ENCODE measurements around the gene MRPL1.
"Not testable (repeated sequence)": the region's sequence is repeated elsewhere in the genome, so short reads cannot be mapped to it uniquely, and the experiment has no call there.

MRPL1 gene

GRCh38 chr4:77852892-77853495, 9.6 kb upstream of the MRPL1 start:
- no peak for DNase-seq

- no peak for DNase-seq
Observed at GRCh38 chr4:77854431-77855111, 8.1 kb upstream of the MRPL1 start.

DNA sequence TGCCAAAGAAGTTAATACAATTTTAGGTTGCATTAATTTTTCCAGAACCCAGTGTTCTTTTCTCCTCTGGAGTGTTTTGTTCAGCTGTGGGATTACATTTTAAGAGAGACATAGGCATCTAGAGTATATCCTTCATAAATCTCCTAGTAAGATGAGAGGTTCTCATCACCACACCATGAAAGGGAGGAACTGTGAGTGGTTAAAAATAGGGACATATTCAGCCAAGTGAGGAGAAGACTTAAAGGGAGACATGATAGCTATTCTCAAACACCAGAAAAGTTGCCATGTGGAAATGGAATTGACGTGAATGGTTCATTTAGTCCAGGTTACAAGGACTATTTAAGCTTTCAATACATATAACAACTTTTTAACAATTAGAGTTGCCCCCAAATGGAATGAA, 6.5 kb upstream of the MRPL1 start:
- DNase-seq, result no peak

- DNase-seq, result no peak
Observed at GRCh38 chr4:77859256-77859655, 3.4 kb upstream of the MRPL1 start.

DNA sequence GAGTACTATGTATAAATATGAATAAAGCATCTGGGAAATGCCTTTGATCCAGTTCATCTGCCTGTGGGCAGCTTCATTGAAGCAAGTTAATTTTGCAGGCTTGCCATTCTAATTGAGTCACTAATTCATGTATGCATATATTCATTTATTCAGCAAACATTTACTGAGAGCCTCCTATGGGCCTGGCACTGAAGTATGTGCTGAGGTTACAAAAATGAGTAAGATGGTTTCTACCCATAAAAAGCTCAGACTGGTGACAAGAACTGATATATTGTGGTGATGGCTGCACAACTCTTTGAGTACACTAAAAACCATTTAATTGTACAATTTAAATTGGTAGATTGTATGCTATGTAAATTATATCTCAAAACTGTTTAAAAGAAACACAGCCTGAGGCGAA, 1.1 kb upstream of the MRPL1 start:
- peak; percentile 1 for DNase-seq

DNA sequence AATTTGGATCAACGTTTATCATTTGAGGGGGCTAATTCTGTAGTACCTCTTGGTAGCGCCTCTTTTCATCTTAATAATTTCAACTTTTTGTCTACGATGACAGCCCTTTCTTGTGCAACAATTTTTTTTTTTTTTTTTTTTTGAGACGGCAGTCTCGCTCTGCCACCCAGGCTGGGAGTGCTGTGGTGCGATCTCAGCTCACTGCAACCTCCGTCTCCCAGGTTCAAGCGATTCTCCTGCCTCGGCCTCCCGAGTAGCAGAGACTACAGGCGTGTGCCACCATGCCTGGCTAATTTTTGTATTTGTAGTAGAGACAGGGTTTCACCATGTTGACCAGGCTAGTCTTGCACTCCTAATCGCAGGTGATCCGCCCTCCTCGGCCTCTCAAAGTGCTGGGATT, 711 bp downstream of the MRPL1 start:
- not testable (repeated sequence) for DNase-seq

DNA sequence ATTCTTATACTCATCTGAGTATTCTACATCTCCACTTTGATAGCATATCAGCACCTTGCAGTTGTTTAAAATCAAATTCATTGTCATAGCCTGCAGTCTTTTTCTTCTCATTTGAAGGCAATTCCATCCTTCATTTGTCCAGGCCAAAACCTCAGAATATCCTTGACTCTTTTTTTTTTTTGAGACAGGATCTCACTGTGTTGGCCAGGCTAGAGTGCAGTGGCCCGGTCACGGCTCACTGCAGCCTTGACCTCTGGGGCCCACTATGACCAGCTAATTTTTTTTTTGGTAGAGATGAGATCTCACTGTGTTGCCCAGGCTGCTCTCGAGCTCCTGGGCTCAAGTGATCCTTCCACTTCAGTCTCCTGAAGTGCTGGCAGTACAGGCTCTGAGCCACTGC, 2.6 kb downstream of the MRPL1 start:
- DNase-seq, result no peak

DNA sequence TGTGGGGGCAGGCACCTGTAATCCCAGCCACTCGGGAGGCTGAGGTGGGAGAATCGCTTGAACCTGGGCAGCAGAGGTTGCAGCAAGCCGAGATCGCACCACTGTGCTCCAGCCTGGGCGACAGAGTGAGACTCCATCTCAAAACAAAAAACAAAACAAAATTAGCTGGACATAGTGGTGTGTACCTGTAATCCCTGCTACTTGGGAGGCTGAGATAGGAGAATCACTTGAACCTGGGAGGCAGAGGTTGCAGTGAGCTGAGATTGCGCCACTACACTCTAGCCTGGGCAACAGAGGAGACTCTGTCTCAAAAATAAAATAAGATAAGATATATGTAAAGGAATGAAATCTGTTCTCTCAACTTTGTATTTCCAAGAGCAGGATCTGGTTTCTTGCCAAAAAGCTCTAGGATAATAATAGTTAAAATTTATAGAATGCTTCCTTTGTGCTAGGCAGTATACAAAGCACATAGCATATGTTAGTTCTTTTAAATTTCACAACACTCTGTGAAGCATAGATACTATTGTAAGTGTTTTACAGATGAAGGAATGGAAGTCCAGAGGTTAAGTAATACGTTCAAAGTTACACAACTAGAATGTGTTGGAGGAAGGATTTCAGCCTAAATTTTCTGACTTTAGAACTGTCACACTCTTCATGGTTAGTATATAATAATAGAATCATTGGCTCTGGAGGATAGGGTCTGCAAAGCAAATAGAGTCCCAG, 10.3 kb downstream of the MRPL1 start:
- no peak for DNase-seq

DNA sequence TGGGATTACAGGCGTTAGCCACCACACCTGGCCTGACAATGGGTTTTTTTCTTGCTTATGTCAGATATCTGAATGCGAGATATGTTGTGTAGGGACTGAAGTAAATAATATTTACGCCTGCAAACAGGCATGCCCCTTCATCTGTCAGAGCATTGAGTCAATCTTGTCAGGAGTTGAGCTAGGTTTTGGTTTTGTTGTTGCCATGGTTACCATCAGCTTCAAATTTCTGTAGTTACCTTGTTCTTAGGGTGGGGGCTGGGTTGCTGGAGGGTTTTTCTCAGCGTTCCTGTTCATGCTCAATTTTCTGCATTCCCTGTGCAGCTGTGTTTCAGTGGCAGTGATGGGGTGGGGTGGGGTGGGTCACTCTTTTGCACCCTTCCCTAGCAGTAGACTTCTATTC, 14.5 kb downstream of the MRPL1 start:
- no peak for DNase-seq

DNA sequence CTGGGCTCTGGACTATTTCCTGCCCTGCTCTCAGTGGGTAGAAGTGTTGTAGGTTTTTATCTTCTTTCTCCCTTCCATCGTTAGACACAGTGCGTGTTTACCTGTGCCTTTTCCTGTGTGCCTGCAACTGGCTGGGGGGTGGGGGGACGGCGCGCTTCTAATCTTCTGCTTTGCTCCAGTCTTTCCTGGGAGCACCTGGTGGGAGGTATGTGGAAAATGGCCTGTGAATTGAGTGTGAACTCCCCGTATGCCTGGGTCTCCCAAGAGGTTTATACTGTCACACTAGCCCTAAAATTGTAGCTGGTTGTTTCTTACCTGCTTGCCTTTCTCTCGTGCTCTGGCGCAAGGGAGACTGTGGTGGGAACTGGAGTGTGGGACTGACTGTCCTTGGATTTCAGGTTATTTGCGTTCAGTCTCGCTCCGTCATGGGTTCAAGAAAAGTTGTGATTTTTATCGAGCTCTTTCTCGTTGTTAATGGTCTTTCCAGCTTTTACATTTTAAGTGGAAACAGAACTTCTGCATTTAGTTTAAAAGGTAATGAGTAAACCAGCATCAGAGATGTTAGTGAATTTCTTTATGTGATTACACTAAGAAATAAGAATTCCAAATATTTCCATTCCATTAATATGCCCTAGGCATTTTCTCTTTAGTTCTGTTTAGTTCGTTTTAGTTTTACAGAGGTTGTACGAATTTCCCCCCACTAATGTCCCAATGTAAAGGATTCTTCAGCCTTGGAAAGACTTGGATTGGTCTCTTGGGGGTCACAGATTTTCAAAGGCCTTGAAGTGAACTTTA, 15.3 kb downstream of the MRPL1 start:
- no peak for DNase-seq

DNA sequence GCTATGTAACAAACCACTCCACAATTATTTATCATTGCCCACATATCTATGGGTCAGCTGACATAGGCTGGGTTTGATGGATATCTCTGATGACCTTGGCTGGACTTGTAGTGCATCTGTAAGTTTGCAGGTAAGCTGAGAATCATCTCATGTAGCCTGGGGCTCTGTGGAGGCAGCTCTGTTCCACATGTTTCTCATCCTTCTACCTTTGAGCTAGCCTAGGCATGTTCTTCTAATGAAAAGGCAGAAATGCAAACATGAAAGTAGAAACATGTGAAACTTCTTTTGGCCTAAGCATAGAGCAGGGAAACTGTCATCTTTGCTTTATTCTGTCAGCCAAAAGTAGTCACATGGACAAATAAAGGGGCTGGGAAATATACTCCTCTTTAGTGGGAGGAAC, 18.2 kb downstream of the MRPL1 start:
- no peak for DNase-seq

- peak; percentile 8 for DNase-seq
Observed at GRCh38 chr4:77881460-77882295, 19.0 kb downstream of the MRPL1 start.

- DNase-seq, result no peak
Observed at GRCh38 chr4:77893451-77893850, 30.8 kb downstream of the MRPL1 start.

- DNase-seq, result no peak
Observed at GRCh38 chr4:77899607-77900006, 37.0 kb downstream of the MRPL1 start.

GRCh38 chr4:77903186-77903585, 40.6 kb downstream of the MRPL1 start:
- no peak for DNase-seq

DNA sequence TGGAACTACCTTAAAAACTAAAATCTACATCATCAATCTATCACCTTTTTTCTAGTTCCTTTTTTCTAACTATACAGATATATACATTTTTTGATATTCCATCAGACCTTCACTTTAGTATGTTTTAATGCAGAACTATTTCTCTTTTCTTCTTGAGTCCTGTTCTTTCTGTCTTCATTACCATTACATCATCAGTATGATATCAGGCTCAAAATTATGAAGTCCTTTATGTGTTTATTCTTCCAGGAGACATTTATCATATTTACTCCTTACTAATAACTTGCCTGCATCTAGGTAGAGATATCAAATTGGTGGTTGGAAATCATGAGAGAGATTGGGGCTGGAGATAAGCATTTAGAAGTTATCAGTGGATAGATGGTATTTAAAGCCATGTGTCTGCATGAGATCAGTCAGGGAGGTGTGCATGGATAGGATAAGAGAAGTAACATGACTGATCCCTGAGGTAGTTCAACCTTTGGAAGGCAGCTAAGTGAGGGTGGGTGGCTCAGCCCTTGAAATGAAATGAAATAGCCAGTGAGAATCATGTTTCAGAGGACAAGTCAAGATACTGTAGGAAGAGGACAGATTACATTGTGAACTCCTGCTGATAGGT, 43.1 kb downstream of the MRPL1 start:
- DNase-seq, result no peak

- no peak for DNase-seq
Observed at GRCh38 chr4:77910676-77911075, 48.0 kb downstream of the MRPL1 start.

GRCh38 chr4:77911091-77911490, 48.5 kb downstream of the MRPL1 start:
- DNase-seq, result no peak

DNA sequence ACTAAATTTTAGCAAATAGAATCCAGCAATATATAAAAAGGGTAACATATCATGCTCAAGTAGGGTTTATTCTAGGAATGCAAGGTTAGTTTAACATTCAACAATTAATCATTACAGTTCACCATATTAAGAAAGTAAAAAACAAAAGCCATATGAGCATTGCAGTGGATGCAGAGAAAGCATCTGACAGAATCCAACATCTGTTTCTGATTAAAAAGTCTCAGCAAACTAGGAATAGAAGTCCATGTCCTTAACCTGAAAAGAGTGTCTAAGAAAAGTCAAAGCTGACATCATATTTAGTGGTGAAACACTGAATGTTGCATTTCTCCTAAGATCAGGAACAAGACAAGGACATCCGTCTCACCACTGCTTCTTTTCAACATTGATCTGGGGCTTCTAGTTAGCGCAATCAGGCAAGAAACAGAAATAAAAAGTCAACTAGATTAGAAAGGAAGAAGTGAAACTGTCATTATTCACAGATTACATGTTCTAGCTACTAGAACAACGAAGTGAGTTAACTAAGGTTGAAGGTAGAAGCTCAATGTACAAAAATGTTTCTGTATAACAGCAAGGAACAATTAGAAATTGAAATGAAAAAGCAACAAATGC, 49.3 kb downstream of the MRPL1 start:
- DNase-seq, result peak; percentile 39

GRCh38 chr4:77913348-77913747, 50.7 kb downstream of the MRPL1 start:
- peak; percentile 36 for DNase-seq

DNA sequence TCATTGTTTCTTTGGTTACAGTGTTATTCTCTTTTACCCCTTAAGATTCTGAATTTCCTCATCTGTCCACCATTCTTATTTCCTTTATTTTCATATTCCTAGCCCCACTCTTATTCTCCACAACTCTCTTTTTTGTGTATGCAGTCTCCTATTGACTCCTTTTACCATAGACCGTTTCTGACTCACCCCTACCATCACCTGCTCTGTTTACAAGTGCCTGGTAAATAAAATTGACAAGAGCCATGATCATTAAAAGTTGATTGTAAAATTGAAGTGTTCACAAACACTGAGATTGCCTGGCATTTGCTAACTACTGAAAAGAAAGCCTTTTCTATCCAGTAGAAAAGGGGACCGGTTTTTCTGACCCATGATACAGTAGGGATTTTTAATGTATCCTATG, 54.4 kb downstream of the MRPL1 start:
- DNase-seq, result no peak

Measured in fibroblast of skin of scalp (primary cell).